ENCODE measurements around the gene GUCA1A.

- TF ChIP-seq YY1 (IDR thresholded peaks at IDR 0.05; ENCODE audit: insufficient read depth, insufficient read length) (no peak), ZNF274 (IDR thresholded peaks at IDR 0.05; ENCODE audit: low read depth, low read length) (no peak), SUZ12 (IDR thresholded peaks at IDR 0.05; ENCODE audit: extremely low read depth, insufficient read depth, insufficient read length) (no peak)
These were observed 53.5 kb downstream of the GUCA1A start for GRCh38 chr6:42226645-42227143.

Data from NT2/D1 (cell line).